ENCODE data around the gene ARHGAP44. TPM values are rescaled to one million over a fixed set of nuclear protein-coding genes. Genes with fewer than 3 reads are reported as not detected.

ARHGAP44 gene
- total and polyA plus RNA-seq, 2 of the 13 experiments (the other 11 are each of a cell fraction or from before 2014, with no cell fraction given): 0.79 to 3.1 TPM

GRCh38 chr17:12979246-12979645 lies 189.9 kb downstream of the ARHGAP44 start:
- intact Hi-C loops (cut with micrococcal nuclease; ENCODE audit: unreplicated experiment): no loop called here
- H4K20me1 ChIP-seq (ENCODE audit: insufficient read depth, low read length): no peaks in the 10 kb centered on the region
- ChIA-PET CTCF (ENCODE audit: low intra/inter-chr PET ratio, low total read pairs) (no interaction called here), POLR2A (no interaction called here)
- H3K4me2 ChIP-seq (ENCODE audit: low read depth, low read length): no peak overlapping the region
- no peak overlapping the region for H2AFZ ChIP-seq (ENCODE audit: low read length)
- H3K9me3 ChIP-seq (ENCODE audit: low read length): no peaks in the 10 kb centered on the region
- no peaks in the 10 kb centered on the region for H3K36me3 ChIP-seq (replicated peaks in 1 of 2; ENCODE audit: control insufficient read depth in 1 of 2, insufficient read depth in 2 of 2, low read length in 2 of 2)
- H3K79me2 ChIP-seq (ENCODE audit: insufficient read depth, low read length): no peaks in the 10 kb centered on the region
- WGBS (ENCODE audit: low lambda C conversion rate): 31% methylated on average over 3 of the region's 5 CpGs
- H3K4me3 ChIP-seq (replicated peaks in 1 of 3; ENCODE audit: insufficient read depth in 1 of 3, low read depth in 2 of 3, low read length in 3 of 3): no peak overlapping the region
- no TSS peak for BruUV-seq (replicated peaks)
- no peaks in the 10 kb centered on the region for H3K4me1 ChIP-seq (ENCODE audit: insufficient read depth, low read length)
- no peak overlapping the region for H3K9ac ChIP-seq (ENCODE audit: insufficient read depth, low read depth, low read length)
- H3K27me3 ChIP-seq (ENCODE audit: control insufficient read depth in 1 of 2, insufficient read depth in 2 of 2, low read length in 2 of 2): no peaks in the 10 kb centered on the region; a peak in 1 of 5 replicates
- H3K27ac ChIP-seq (ENCODE audit: extremely low read length, insufficient read depth, low read length): no peak overlapping the region
- DNase-seq (ENCODE audit: low spot score) (no peak), ATAC-seq (no peak), FAIRE-seq (no peak)
- in situ Hi-C loops (cut with HindIII; ENCODE audit: extremely low pct_ligation_motif_present, low pct_unique_long_range_greater_than_20kb): no loop called here
- no peak for TF ChIP-seq ZBTB10 (CRISPR knock-in tag; IDR thresholded peaks at IDR 0.05; ENCODE audit: borderline replicate concordance)
- TF ChIP-seq ZBTB14 (CRISPR knock-in tag; IDR thresholded peaks at IDR 0.05): no peak
- no peak for TF ChIP-seq ZNF329 (CRISPR knock-in tag; IDR thresholded peaks at IDR 0.05; ENCODE audit: low read depth)
- no peak for TF ChIP-seq ZBTB44 (CRISPR knock-in tag; IDR thresholded peaks at IDR 0.05)
- no peak for TF ChIP-seq PRPF4 (IDR thresholded peaks at IDR 0.05; ENCODE audit: low read depth, low read length, poor library complexity, severe bottlenecking)
- TF ChIP-seq ZNF577 (CRISPR knock-in tag; IDR thresholded peaks at IDR 0.05; ENCODE audit: borderline replicate concordance, low read depth): no peak

Data from HepG2 (cell line).